GM21786 (cell line): ENCODE data around the gene C2CD4A.

Experiments used
- ATAC-seq: cut with Tn5 transposase; IDR thresholded peaks from one replicate; pipeline ENCODE4 v1.9.1; 2021; ENCODE audit not compliant: unreplicated experiment

Gene C2CD4A

GRCh38 chr15:62093809-62094208 is 27.0 kb downstream of the C2CD4A start:
- no peak for ATAC-seq

GRCh38 chr15:62094388-62094787 is 27.6 kb downstream of the C2CD4A start:
- no peak for ATAC-seq

GRCh38 chr15:62099094-62099601 is 32.4 kb downstream of the C2CD4A start:
- no peak for ATAC-seq

- no peak for ATAC-seq
These were observed 36.7 kb downstream of the C2CD4A start for GRCh38 chr15:62103431-62103830.

- no peak for ATAC-seq
These were observed 37.6 kb downstream of the C2CD4A start for GRCh38 chr15:62104401-62104800.

DNA sequence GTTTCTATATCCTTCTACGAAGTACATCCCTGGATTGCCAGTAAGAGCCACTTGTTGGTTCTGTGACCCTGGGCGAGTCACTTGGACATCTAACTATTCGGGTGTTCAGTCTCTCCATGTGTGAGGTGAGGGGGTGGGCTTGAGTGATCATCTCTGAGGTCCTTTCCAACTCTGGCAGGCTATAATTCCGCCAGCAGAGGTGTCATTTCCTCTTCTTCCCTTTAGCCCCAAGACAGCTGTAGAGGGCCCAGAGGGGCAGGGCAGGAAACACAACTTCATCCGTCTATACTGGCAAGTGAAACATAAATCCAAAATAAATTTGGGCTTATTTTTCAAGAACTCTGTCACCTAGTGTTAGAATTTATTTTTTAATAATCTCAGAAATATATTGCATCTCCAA is 38.1 kb downstream of the C2CD4A start:
- ATAC-seq, result no peak

GRCh38 chr15:62105266-62105665 is 38.5 kb downstream of the C2CD4A start:
- no peak for ATAC-seq

GRCh38 chr15:62106096-62106495 is 39.3 kb downstream of the C2CD4A start:
- no peak for ATAC-seq

GRCh38 chr15:62107571-62108121 is 40.9 kb downstream of the C2CD4A start:
- ATAC-seq, result no peak

GRCh38 chr15:62108411-62108810 is 41.6 kb downstream of the C2CD4A start:
- ATAC-seq, result no peak

GRCh38 chr15:62109437-62109836 is 42.7 kb downstream of the C2CD4A start:
- ATAC-seq, result no peak

- no peak for ATAC-seq
These were observed 43.4 kb downstream of the C2CD4A start for GRCh38 chr15:62109982-62110851.

DNA sequence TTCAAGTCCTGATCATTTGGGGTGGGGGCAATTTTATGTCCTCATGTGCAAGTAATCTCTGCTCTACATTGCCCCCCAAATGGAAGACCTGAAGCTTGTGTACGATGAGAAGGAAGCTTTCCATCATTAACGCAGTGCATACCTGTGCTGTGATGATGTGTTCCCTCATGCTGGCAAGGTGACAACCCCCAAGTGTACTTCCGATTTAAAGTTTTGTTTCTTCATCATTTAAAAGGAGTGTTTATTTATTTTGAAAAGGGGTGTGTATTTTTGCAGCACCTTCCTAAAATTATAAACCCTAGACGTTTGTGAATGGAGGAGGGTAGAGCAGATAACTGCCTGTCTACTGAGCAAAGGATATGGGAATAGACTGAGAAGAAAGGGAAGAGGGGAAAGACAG is 45.3 kb downstream of the C2CD4A start:
- no peak for ATAC-seq

- ATAC-seq, result no peak
These were observed 46.1 kb downstream of the C2CD4A start for GRCh38 chr15:62112616-62113593.

GRCh38 chr15:62115847-62116246 is 49.1 kb downstream of the C2CD4A start:
- ATAC-seq, result no peak

DNA sequence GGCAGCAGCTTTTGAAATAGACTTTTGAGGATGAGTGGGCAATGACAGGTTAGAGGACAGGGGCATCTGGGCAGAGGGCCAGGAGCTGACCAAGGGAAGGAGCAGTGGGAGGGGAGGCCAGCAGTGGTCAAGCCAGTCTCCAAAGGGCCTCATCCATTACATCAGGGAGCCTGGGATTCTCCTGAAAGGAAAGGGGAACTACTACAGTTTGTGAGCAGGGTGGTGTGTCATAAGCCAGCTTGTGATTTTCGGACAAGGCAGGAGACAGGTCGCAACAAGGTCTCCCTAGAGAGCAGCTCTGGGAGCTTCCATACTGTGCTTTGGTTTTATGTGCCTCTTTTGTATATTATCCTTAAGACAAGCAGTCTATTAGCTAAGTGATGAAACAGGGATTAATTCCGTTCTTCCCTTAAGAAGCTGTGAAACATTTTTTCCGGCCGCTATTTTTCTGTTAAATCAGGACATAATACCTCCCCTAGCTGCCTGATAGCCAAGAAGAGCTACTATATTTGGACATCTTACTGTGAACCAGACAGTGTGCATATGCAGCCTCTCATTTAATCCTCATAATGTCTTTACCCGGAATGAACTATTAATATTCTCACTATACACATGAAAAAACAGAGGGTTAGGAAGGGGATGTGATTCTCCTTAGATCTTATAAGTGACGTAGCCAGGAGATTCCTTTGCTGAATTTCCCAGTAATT is 51.9 kb downstream of the C2CD4A start:
- ATAC-seq, result no peak

- ATAC-seq, result no peak
These were observed 52.6 kb downstream of the C2CD4A start for GRCh38 chr15:62119227-62119864.

GRCh38 chr15:62119874-62120273 is 53.1 kb downstream of the C2CD4A start:
- ATAC-seq, result no peak
